Choroid plexus epithelial cell (primary cell): ENCODE measurements around the gene TTC28.
"Not testable (repeated sequence)": the region's sequence is repeated elsewhere in the genome, so short reads cannot be mapped to it uniquely, and the experiment has no call there.

Experiments
- DNase-seq: peaks from one replicate; pipeline ENCODE4 v3.0.0-alpha.2; 2010; ENCODE audit warnings: low read depth
- H3K4me3 ChIP-seq: 2 replicates; pipeline ENCODE4 v1.5.1; 2011; ENCODE audit warnings: low read depth, mild to moderate bottlenecking, control low read depth, low read length, moderate library complexity
- CTCF ChIP-seq: conservative IDR thresholded peaks from 2 replicates; pipeline ENCODE4 v1.5.1; 2011; ENCODE audit warnings: low read depth, mild to moderate bottlenecking, control low read depth, inconsistent platforms, low read length, moderate library complexity

Gene TTC28

GRCh38 chr22:28498044-28498443, 181.6 kb downstream of the TTC28 start:
- no peak overlapping the region for H3K4me3 ChIP-seq
- DNase-seq = no peak
- TF ChIP-seq CTCF = no peak

- no peak for TF ChIP-seq CTCF
- no peak overlapping the region for H3K4me3 ChIP-seq
- DNase-seq = peak; percentile 19
These were observed 182.5 kb downstream of the TTC28 start for GRCh38 chr22:28497188-28497587.

GRCh38 chr22:28491289-28491688, 188.4 kb downstream of the TTC28 start:
- H3K4me3 ChIP-seq, DNase-seq: not testable (repeated sequence)

GRCh38 chr22:28488825-28489224, 190.8 kb downstream of the TTC28 start:
- H3K4me3 ChIP-seq = no peak overlapping the region
- TF ChIP-seq CTCF = no peak
- DNase-seq = no peak

- no peak for TF ChIP-seq CTCF
- H3K4me3 ChIP-seq = no peak overlapping the region
- DNase-seq = no peak
These were observed 195.0 kb downstream of the TTC28 start for GRCh38 chr22:28484662-28485061.

GRCh38 chr22:28481725-28482124, 197.9 kb downstream of the TTC28 start:
- no peak for TF ChIP-seq CTCF
- DNase-seq = no peak
- H3K4me3 ChIP-seq = no peak overlapping the region

- no peak overlapping the region for H3K4me3 ChIP-seq
- no peak for DNase-seq
- no peak for TF ChIP-seq CTCF
These were observed 199.5 kb downstream of the TTC28 start for GRCh38 chr22:28480000-28480715.

- TF ChIP-seq CTCF = no peak
- DNase-seq = no peak
- H3K4me3 ChIP-seq = no peak overlapping the region
These were observed 201.1 kb downstream of the TTC28 start for GRCh38 chr22:28478564-28478963.
